ENCODE data around the gene ST3GAL3.

DNA sequence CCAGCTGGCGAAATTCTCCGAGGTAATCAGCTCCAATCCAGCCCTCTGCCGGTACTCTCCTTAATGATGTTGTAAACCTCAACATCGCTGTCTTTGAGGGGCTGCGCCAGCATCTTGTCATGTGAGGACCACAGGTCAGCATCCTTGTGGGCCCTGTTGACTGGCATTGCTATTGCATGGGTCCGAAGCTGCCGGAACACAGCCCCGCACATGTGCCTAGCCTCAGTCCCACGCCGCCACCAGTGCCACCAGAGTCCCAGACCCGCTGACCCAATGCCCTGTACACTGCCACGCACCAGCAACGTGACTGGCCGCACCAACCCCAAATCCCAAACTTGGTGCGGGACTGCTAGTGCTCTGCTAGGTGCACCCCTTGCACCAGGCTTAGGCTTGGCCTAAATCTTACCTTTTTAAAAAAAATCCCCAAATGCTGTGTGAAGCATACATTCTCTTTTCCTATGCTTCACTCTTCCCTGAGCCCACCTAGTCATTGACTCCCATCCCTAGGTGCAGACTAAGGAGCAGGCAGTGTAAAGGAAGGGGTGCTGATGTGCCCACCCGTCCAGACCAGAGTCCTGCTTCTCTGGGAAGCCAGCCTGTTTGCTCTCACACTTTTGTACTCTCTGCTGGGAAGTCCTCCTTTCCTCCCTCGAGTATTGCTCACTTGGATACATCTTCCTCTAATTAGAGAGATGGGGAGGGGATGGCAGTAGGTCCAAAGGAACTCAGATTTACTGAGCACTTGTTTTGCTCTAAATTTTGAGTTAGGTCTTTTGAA is 144.4 kb downstream of the ST3GAL3 start:
- TF ChIP-seq ZNF274 (IDR thresholded peaks at IDR 0.05; ENCODE audit: low read depth, low read length) (no peak), YY1 (IDR thresholded peaks at IDR 0.05; ENCODE audit: insufficient read depth, insufficient read length) (no peak)

Measured in NT2/D1 (cell line).